Keratinocyte (primary cell): ENCODE results near the gene SOCS3. TPM values are rescaled to one million over a fixed set of nuclear protein-coding genes. Genes with fewer than 3 reads are reported as not detected.

Source experiments
- DNase-seq: peaks from one replicate; pipeline ENCODE4 v3.0.0-alpha.2; 2011; ENCODE audit warnings: low read depth, missing footprints, low spot score
- FAIRE-seq: peaks from 2 replicates; lab custom pipeline; 2011; peaks lifted over from hg19 to GRCh38; lab: Jason Lieb, UNC
- H2AFZ ChIP-seq: 2 replicates; pipeline ENCODE4 v1.6.0; 2012; ENCODE audit warnings: low read length, control low read depth, inconsistent platforms; ENCODE audit not compliant: control insufficient read depth
- H3K27ac ChIP-seq: 2 replicates; pipeline ENCODE4 v1.5.1; 2011; ENCODE audit warnings: low read length; ENCODE audit not compliant: control insufficient read depth, insufficient read depth
- H3K27me3 ChIP-seq: 3 replicates; pipeline ENCODE4 v1.6.0; 2011; ENCODE audit warnings: low read length; ENCODE audit not compliant: control insufficient read depth, insufficient read depth; ENCODE audit errors: extremely low read depth
- H3K36me3 ChIP-seq, 2 experiments: 2 replicates in 1 of 2; 3 replicates in 1 of 2; pipeline ENCODE4 v1.5.1; 2011; ENCODE audit warnings: low read length in 2 of 2, mild to moderate bottlenecking in 1 of 2; ENCODE audit not compliant: control insufficient read depth in 2 of 2, insufficient read depth in 2 of 2; ENCODE audit errors: extremely low read depth in 1 of 2
- H3K4me1 ChIP-seq: 3 replicates; pipeline ENCODE4 v1.5.1; 2011; ENCODE audit warnings: low read length; ENCODE audit not compliant: control insufficient read depth, insufficient read depth; ENCODE audit errors: extremely low read depth
- H3K4me2 ChIP-seq: 3 replicates; pipeline ENCODE4 v1.6.0; 2011; ENCODE audit warnings: low read depth, low read length; ENCODE audit not compliant: control insufficient read depth, insufficient read depth; ENCODE audit errors: extremely low read depth
- H3K4me3 ChIP-seq, 3 experiments: fragments of 200-600 bp in 1 of 3; sonication (generic) in 1 of 3; 2 replicates in 2 of 3; 3 replicates in 1 of 3; pipeline ENCODE4 v1.5.1; 2011 to 2016; ENCODE audit warnings: low read length in 3 of 3, mild to moderate bottlenecking in 3 of 3, control low read depth in 2 of 3, inconsistent platforms in 1 of 3, low read depth in 1 of 3, mixed read lengths in 1 of 3, mixed run types in 1 of 3, moderate library complexity in 1 of 3; ENCODE audit not compliant: control insufficient read depth in 2 of 3, insufficient read depth in 2 of 3; ENCODE audit errors: extremely low read depth in 1 of 3
- H3K79me2 ChIP-seq: 2 replicates; pipeline ENCODE4 v1.6.0; 2012; ENCODE audit warnings: low read length; ENCODE audit not compliant: control insufficient read depth, insufficient read depth
- H3K9ac ChIP-seq: 3 replicates; pipeline ENCODE4 v1.6.0; 2011; ENCODE audit warnings: low read length; ENCODE audit not compliant: control insufficient read depth, insufficient read depth; ENCODE audit errors: extremely low read depth
- H3K9me1 ChIP-seq: 3 replicates; pipeline ENCODE4 v1.6.0; 2011; ENCODE audit warnings: low read length; ENCODE audit not compliant: control insufficient read depth, insufficient read depth; ENCODE audit errors: extremely low read depth
- H3K9me3 ChIP-seq: 2 replicates; pipeline ENCODE4 v1.5.1; 2012; ENCODE audit warnings: low read depth, low read length; ENCODE audit not compliant: control insufficient read depth
- H4K20me1 ChIP-seq: 3 replicates; pipeline ENCODE4 v1.6.0; 2011; ENCODE audit warnings: low read length; ENCODE audit not compliant: control insufficient read depth, insufficient read depth; ENCODE audit errors: extremely low read depth
- EZH2 ChIP-seq: IDR thresholded peaks from one replicate; pipeline ENCODE4 v1.6.1; 2012; ENCODE audit warnings: inconsistent platforms, mild to moderate bottlenecking, low read length, moderate library complexity
- dilution Hi-C: fragments of 300-500 bp; cut with MboI; formaldehyde crosslinking; loops from one replicate; pipeline ENCODE4 v1.7.0; 2020; ENCODE audit warnings: low sequenced_read_pairs; ENCODE audit not compliant: extremely low pct_ligation_motif_present
- polyA plus RNA-seq, 5 experiments: library from polyadenylated mRNA; depleted of rRNA in 3 of 5; stranded (reverse) in 3 of 5; stranded (forward) in 1 of 5; unstranded in 1 of 5; fragments of >200 nt; gene quantifications; 1 replicate in 1 of 5; 2 replicates in 3 of 5; 3 replicates in 1 of 5; pipeline versions ENCODE4 v1.2.1 to v1.2.3, GENCODE V29; 2011 to 2012; ENCODE audit warnings: missing spikeins in 2 of 5, low read depth in 1 of 5, low replicate concordance in 1 of 5
- TF ChIP-seq, protein P1 (sequence below), 3 experiments: IDR thresholded peaks in 1 of 3; conservative IDR thresholded peaks in 1 of 3; optimal IDR thresholded peaks in 1 of 3; 2 replicates in 2 of 3; 3 replicates in 1 of 3; pipeline versions ENCODE3 to v1.5.1; 2011; ENCODE audit warnings: low read length in 3 of 3, mild to moderate bottlenecking in 3 of 3, moderate library complexity in 2 of 3, control low read depth in 1 of 3, inconsistent platforms in 1 of 3; ENCODE audit not compliant: insufficient read depth in 2 of 3; ENCODE audit errors: extremely low read depth in 1 of 3

The SOCS3 gene
- polyA plus RNA-seq, 1 donor (not counting 4 experiments of a cell fraction or from before 2014, with no cell fraction given), result 9.4 TPM

DNA sequence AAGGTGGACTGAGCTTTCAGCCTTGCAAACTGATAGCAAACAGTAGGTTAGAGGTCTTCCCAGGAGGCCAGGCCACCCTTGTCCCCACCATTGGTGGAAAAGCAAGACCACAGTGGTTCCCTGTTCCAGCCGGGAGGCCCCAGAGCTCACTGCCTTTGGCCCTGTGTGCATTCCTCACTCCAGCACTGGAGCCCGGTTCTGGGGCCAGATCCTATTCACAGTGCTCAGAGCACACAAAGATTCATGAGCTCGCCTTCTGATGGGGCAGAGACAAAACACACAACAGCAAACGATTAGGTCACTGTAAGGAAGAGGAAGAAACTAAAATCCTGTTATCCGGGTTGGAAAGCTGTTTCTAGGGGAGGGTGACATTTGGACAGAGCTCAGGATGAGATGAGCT is 13.0 kb upstream of the SOCS3 start:
- Histone ChIP-seq H3K9ac (no peak overlapping the region), H4K20me1 (no peaks in the 10 kb centered on the region), H3K79me2 (no peaks in the 10 kb centered on the region), H3K27me3 (no peaks in the 10 kb centered on the region), H3K4me3 (no peak overlapping the region), H3K36me3 (no peaks in the 10 kb centered on the region), H3K4me2 (no peak overlapping the region), H2AFZ (no peak overlapping the region), H3K9me3 (no peaks in the 10 kb centered on the region), H3K9me1 (peaks cover 6% of the 10 kb centered on the region), H3K27ac (no peak overlapping the region), H3K4me1 (peaks cover 32% of the 10 kb centered on the region)
- FAIRE-seq (no peak), DNase-seq (no peak)
- dilution Hi-C loops, result no loop called here
- TF ChIP-seq, protein P1, sequence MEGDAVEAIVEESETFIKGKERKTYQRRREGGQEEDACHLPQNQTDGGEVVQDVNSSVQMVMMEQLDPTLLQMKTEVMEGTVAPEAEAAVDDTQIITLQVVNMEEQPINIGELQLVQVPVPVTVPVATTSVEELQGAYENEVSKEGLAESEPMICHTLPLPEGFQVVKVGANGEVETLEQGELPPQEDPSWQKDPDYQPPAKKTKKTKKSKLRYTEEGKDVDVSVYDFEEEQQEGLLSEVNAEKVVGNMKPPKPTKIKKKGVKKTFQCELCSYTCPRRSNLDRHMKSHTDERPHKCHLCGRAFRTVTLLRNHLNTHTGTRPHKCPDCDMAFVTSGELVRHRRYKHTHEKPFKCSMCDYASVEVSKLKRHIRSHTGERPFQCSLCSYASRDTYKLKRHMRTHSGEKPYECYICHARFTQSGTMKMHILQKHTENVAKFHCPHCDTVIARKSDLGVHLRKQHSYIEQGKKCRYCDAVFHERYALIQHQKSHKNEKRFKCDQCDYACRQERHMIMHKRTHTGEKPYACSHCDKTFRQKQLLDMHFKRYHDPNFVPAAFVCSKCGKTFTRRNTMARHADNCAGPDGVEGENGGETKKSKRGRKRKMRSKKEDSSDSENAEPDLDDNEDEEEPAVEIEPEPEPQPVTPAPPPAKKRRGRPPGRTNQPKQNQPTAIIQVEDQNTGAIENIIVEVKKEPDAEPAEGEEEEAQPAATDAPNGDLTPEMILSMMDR (optimal IDR thresholded peaks at IDR 0.05 in 1 of 3, IDR thresholded peaks at IDR 0.05 in 1 of 3, conservative IDR thresholded peaks at IDR 0.05 in 1 of 3; ENCODE audit: extremely low read depth in 1 of 3, insufficient read depth in 2 of 3, low read length in 3 of 3), result no peak
- TF ChIP-seq EZH2, result no peak

DNA sequence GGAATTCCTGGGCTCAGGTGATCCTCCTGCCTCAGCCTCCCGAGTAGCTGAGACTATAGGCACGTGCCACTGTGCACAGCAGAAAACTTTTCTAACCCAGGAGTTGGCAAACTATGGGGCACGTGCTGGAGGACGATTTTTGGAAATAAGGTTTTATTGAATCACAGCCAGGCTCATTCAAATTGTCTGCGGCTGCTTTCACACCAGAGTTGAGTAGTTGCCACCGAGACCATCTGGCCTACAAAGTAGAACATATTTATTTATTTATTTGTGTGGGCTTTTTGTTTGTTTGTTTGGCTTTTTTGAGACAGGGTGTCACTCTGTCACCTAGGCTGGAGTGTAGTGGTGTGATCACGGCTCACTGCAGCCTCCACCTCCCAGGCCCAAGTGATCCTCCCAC is 11.2 kb upstream of the SOCS3 start:
- dilution Hi-C loops, result no loop called here
- H3K27me3 ChIP-seq, result peaks cover 6% of the 10 kb centered on the region
- no peaks in the 10 kb centered on the region for H3K79me2 ChIP-seq
- no peaks in the 10 kb centered on the region for H4K20me1 ChIP-seq
- H3K9me1 ChIP-seq, result peaks cover 6% of the 10 kb centered on the region
- no peaks in the 10 kb centered on the region for H3K9me3 ChIP-seq
- DNase-seq (no peak), FAIRE-seq (no peak)
- H3K9ac ChIP-seq, result no peak overlapping the region
- H3K27ac ChIP-seq, result no peak overlapping the region
- peaks cover 19% of the 10 kb centered on the region for H3K4me1 ChIP-seq
- H3K36me3 ChIP-seq, result no peaks in the 10 kb centered on the region
- no peak overlapping the region for H3K4me3 ChIP-seq
- H3K4me2 ChIP-seq, result no peak overlapping the region
- H2AFZ ChIP-seq, result no peak overlapping the region
- no peak for TF ChIP-seq EZH2
- TF ChIP-seq, protein P1 (optimal IDR thresholded peaks at IDR 0.05 in 1 of 3, IDR thresholded peaks at IDR 0.05 in 1 of 3, conservative IDR thresholded peaks at IDR 0.05 in 1 of 3; ENCODE audit: extremely low read depth in 1 of 3, insufficient read depth in 2 of 3, low read length in 3 of 3), result no peak
